GM15510 (cell line): ENCODE data around the gene MCRIP1.

Experiments
- POLR2A ChIP-seq: IDR thresholded peaks from 3 replicates; pipeline ENCODE4 v1.6.1; 2011; ENCODE audit warnings: borderline replicate concordance; ENCODE audit not compliant: insufficient read length; ENCODE audit errors: extremely low read depth

Gene MCRIP1

DNA sequence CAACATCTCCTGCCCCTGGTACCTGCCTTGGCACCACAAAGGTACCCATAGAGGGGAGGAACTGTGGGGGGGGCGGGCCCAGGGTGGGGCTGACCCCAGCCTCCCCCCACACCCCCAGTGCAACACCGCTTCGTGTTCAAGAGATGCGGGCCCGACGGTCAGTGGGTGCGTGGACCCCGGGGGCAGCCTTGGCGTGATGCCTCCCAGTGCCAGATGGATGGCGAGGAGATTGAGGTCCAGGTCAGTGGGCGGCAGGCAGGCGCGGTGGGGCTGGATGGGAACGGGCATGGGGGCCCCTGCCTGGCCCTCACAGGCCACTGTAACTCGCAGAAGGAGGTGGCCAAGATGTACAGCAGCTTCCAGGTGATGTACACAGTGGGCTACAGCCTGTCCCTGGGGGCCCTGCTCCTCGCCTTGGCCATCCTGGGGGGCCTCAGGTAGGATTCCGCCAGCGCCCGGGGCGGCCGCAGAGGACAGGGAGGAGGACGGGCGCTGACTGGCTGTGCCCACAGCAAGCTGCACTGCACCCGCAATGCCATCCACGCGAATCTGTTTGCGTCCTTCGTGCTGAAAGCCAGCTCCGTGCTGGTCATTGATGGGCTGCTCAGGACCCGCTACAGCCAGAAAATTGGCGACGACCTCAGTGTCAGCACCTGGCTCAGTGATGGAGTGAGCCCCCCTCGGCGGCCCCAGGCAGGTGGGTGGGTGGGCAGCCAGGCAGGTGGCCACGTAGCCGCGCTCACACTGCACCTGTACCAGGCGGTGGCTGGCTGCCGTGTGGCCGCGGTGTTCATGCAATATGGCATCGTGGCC, 22.0 kb downstream of the MCRIP1 start:
- TF ChIP-seq POLR2A = no peak

DNA sequence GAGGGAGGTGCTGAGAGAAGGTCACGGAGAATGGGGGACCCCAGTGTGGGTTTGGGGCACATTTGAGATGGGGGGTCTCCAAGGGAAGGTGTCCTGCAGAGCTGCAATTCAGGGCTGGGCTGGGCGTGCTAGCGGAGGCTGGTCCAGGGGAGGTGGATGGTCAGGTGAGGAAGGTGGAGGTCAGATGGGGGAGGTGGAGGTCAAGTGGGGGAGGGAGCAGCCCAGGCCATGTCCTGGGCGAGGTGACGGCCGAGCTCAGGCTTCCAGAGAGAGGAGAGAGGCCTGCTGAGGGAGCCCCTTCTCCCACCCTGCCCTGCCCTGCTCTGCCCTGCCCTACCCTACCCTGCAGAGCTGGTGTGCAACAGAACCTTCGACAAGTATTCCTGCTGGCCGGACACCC, 22.6 kb downstream of the MCRIP1 start:
- no peak for TF ChIP-seq POLR2A

DNA sequence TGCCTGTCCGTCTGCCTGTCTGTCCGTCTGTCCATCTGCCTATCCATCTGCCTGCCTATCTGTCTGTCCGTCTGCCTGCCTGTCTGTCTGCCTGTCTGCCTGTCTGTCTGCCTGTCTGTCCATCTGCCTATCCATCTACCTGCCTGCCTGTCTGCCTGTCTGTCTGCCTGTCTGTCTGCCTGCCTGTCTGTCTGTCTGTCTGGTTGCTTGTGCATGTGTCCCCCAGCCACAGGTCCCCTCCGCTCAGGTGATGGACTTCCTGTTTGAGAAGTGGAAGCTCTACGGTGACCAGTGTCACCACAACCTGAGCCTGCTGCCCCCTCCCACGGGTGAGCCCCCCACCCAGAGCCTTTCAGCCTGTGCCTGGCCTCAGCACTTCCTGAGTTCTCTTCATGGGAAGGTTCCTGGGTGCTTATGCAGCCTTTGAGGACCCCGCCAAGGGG, 23.5 kb downstream of the MCRIP1 start:
- no peak for TF ChIP-seq POLR2A

DNA sequence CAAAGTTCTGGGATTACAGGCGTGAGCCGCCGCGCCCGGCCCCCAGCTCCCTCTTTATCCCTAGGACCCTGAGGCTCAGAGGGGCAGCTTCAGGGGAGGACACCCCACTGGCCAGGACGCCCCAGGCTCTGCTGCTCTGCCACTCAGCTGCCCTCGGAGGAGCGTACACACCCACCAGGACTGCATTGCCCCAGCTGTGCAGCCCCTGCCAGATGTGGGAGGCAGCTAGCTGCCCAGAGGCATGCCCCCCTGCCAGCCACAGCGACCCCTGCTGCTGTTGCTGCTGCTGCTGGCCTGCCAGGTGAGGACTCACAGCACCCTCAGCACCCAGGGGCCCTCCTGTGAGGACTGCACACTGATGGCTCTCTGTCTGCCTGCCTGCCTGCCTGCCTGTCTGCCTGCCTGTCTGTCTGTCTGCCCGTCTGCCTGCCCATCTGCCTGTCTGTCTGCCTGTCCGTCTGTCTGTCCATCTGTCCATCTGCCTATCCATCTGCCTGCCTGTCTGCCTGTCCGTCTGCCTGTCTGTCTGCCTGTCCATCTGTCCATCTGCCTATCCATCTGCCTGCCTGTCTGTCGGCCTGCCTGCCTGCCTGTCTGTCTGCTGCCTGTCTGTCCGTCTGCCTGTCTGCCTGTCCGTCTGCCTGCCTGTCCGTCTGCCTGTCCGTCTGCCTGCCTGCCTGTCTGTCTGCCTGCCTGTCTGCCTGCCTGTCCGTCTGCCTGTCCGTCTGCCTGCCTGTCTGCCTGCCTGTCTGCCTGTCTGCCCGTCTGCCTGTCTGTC, 24.1 kb downstream of the MCRIP1 start:
- TF ChIP-seq POLR2A = no peak

DNA sequence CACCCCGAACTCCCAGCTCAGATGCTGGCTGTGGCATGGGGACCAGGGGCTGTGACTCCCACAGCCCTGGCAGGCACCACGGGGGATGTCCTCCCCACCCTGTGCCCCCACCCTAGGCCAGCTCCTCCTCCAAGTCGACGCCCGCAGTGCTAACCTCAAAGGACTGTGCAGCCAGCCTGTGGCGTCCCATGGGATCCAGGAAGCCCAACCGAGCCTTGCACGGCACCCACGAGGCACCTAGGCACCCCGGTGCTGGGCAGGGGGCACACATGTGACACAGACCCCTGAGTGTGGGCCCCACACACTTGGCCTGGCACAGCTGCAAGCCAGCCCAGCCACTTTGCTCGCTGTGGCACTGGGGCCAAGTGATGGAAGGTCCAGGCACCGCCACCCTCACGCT, 25.3 kb downstream of the MCRIP1 start:
- TF ChIP-seq POLR2A = no peak

DNA sequence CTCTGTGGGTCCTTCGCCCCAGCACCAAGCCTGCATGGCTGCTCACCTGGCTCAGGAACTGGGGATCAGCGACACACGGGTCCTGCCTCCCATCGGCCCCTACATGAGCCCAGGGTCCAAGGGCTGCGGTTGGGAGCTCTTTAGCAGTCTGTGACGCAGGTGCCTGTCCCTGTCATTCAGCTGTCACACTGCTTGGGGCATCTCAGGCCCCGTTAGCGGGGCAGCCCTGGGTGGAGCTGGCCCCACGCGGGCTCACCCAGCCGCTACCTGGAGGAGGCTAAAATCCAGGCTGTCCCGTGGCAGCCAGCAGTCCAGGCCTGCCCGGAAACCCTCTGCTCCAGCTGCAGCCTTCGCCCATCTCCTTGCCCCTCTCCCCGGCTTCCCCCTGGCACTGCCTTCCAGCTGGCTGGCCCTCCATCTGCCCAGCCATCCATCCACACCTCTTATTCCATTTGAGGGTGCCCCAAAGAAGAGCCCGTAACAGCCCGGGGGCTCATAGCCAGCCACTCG, 25.8 kb downstream of the MCRIP1 start:
- no peak for TF ChIP-seq POLR2A

DNA sequence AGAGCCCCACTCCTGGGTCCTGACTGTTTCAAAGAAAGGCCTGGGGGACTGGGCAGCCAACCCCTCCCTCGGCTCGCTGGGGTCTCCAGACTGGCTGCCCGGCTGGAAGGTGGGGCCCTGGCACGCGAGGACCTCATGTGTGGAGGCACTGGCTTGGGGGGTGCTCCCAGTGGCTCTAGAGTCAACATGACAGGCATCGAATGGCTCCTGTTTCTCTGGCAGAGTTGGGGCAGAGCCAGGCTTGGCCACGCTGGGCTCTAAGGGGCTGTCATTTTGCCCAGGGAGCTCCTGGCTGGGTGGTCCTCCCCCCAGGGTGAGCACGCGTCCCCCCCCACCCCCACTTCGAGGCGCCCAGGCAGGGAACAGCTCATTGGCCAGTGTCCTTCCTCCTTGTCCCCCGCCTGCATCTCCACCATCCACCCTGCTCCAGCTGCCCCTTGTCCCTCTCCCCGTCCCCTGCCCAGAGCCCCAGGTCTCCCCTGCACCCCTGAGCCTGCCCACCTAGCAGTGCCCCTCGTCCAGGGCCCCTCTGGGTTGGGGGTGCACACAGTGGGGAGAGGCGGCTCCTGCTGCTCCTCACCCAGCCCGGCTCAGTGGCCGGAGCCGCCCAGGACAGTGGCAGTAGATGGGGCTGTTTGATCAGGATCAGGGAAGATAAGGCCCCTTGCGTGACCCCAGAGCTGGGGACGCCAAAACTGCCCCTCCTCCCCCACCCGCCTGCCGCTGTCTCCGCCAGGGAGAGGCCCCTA, 26.5 kb downstream of the MCRIP1 start:
- TF ChIP-seq POLR2A = no peak

DNA sequence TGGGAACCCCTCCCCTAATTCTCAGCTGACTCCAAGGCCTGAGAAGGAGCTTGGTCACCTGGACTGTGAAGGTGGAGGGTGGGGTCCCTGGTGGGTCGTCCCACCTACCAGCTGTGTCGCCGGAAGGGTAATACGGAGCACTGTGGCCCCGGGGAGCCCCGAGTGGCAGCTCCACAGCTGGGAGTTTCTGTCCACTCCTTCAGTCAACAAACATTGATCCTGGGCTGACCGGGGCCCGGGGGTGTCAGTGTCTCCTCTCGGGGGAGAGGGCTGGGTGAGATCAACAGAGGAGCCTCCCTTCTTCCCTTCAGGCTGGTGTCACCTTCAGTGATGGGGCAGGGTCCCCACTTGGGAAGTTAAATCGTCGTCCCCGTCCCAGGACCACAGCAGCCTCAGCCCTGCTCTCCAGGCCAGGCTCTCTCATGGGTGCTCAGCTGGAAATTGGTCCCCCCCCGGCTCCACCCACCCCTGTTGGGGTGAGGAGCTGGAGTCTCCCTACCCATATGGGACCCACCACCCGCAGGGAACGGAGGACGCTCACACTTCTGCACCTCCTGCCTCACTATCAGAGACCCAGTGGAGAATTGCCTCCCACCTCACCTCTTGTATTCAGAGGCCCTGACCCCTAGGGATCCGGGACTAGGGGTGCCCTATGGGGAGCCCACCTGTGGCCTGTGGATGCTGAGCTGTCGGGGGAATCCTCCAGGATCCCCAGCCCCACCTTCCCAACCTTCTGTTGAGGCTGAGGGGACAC, 27.2 kb downstream of the MCRIP1 start:
- no peak for TF ChIP-seq POLR2A

DNA sequence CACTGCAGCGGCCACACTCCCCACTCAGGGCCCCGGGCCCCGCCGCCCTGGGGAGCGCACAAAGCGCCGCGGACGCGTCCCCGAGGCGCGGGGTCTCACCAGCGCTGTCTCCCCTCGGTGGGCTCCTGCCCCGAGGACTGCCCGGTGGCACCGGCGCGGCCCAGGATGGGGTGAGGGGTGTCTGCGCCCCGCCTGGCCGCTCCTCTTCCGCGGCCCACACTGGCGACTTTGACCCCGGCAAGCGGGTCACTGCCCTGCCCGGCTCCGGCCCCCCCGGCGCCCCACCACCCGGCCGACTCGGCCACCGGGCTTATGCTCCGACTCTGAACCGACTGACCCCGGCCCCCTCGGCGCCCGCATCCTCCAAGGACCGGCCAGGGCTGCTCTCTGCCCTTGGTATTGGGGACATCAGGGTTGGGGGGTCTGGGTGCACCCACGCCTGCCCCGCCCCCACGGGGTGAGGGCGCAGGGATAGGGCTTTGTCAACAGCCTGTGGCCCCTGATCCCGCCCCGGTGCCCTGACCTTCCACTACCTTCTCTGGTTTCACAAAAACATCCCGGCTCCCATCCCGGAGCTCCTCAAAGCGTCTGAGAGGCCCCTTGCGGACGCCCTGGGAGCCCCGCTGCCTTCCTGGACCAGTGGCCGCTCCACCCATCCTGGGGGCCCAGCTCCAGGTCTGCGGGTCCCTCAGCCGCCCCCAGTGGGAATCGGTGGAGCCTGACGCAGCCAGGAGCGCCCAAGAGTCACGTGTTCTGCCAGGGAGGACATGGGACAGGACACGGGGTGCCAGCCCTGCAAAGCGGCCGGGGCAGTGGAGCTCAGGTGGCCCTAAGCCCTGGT, 28.3 kb downstream of the MCRIP1 start:
- no peak for TF ChIP-seq POLR2A

DNA sequence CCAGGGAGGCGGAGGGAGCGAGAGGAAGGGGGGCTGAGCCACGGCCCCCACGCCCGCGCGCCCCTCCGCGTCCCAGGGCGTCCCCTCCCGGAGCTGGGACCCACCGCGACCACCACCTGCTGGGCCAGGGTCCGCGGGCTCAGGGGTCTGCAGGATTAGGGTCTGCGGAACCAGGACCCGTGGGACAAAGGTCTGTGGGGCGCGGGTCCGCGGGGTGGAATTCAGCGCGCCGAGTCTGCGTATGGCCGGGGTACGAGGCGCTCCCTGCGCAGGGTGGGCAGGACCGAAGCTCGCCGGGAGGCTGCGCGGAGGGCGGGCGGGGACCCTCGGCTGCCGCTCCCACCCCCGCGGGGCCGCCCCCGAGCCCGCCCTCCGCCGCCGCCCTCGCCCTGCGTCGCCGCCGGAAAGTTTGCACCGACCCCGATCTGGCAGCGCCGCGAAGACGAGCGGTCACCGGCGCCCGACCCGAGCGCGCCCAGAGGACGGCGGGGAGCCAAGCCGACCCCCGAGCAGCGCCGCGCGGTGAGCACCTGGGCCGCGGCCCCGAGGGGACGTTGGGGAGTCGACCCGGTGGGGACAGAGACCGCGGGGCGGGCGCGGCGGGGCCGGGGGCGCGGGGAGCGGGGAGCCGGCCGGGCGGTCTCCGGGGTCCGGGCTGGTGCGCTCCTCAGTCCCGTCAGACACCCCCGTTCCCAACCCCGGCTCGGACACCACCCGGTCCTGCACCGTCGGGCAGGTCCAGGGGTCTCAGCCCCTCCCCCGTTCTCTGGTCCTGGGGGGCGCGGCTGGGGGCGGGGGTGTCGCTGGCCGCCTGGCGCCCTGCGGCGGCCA, 29.1 kb downstream of the MCRIP1 start, which contains the start of gene GCGR:
Gene GCGR (plus strand): TSS at position 423 of the 831 bp plus-strand sequence. CDS start 4,869 bp downstream, outside the sequence.
- TF ChIP-seq POLR2A = no peak

DNA sequence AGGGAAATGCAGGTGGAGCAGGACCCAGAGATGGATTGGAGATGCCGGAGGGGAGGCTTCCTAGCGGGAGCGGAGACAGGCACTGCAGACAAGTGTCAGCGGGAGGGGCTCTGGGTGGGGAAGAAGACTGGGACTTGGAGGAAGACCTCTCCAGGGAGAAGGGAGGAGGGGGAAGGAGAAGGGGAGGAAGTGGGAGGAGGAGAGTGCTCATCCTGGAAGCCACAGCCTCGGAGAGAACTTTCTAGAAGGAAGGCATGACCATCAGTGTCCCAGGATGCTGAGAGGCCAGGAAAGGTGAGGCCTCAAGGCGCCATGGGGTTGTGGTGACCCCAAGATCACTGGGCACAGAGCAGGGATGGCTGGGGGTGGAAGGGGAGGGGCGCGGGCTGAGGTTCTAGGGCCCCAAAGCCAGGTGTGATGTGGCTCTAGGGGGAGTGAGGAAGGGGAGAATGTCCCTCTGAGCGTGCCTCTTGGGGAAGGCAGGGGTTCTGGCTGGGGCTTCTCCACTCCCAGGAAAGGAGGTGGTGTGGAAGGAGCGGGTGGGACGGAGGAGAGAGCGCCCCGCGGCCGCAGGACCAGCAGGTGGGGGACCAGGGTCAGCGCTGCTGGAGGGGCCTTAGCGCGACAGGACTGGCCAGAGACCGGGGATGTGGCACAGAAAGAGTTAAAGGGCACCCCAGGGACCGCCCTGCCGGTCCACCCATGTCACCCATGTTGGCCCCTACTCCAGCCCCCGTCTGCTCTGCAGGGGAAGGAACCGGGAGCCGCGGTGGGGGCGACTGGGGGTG, 30.0 kb downstream of the MCRIP1 start:
- TF ChIP-seq POLR2A = no peak
